NCI-H524 treated with DMSO at 0.1 percent for 48 hours (cell line): ENCODE results near the gene OSBPL6.
A peak's percentile ranks its signal among the peaks of the same experiment; 100 is the strongest.

Source experiments
- DNase-seq: peaks from one replicate; lab custom pipeline; 2025; lab: John Stamatoyannopoulos, UW

OSBPL6 gene

DNA sequence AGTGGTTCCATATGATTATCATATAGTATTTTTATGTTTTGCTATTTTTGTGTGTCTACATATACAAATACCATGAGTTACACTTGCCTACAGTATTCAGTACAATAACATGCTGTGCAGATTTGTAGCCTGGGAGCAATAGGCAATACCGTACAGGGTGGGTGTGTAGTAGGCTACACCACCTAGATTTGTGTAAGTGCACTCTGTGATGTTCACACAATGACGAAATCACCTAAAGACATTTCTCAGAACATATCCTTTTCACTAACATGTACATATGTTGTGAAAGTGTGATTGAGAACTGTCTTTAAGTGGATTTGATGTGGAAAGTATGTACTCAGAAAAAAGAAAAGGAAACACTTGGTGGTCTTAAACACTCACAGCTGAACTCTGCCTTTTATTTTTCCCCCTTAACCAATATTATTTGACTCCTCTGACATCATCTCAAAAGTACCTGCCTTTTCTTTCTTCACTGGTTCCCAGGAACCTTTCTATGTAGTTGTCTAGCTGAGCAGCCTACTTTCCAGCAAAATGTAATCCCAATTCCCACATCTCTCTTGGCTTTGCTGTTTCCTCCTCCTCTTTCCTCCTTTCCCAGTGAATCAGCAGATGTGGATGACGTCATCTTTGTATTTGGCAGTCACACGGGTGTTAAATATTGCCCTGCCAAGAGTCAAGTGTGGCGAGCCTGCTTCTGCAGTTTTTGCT, 47.7 kb downstream of the OSBPL6 start:
- DNase-seq: peak; percentile 44

- DNase-seq: no peak
These were observed 48.2 kb downstream of the OSBPL6 start for GRCh38 chr2:178242552-178242883.

GRCh38 chr2:178243961-178244360, 49.6 kb downstream of the OSBPL6 start:
- DNase-seq: no peak

DNA sequence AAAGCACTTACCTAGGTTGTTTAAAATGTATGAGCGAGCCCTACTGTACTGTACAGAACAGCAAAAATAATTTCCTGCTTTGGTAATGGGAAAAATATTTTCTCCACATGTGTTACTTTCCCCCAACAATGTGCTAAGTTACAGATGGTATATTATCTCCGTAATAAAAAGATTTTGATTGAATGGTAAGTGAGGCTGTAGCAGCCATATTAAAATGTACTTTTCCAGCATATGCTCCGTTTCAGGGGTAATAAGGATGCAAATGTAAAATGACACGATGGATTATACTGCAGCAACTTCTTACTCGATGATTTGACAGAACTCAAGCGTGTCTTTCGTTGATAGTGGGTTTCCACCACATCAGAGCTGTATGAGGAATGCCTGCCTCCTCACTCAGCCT, 50.5 kb downstream of the OSBPL6 start:
- no peak for DNase-seq

DNA sequence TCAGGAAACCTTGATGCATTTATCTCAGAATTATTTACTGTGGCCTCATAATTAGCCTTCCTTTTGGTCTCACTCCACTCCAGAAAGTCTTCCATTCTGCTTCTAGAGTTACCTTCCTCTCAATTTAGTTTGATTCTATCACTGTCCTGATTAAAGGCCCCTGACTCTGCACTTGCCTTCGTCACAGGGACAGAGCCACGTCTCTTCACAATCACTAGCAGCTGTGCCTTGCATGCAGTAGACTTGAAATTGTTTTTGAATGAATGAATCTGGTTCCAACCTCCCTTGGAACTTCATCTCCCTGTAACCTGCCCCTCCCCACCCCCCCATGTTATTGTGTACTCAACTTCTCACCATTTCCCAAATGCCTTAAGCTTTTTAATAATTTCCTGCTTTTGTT, 52.4 kb downstream of the OSBPL6 start:
- DNase-seq: no peak

GRCh38 chr2:178247250-178247649, 52.9 kb downstream of the OSBPL6 start:
- no peak for DNase-seq

GRCh38 chr2:178250429-178250828, 56.1 kb downstream of the OSBPL6 start:
- no peak for DNase-seq

DNA sequence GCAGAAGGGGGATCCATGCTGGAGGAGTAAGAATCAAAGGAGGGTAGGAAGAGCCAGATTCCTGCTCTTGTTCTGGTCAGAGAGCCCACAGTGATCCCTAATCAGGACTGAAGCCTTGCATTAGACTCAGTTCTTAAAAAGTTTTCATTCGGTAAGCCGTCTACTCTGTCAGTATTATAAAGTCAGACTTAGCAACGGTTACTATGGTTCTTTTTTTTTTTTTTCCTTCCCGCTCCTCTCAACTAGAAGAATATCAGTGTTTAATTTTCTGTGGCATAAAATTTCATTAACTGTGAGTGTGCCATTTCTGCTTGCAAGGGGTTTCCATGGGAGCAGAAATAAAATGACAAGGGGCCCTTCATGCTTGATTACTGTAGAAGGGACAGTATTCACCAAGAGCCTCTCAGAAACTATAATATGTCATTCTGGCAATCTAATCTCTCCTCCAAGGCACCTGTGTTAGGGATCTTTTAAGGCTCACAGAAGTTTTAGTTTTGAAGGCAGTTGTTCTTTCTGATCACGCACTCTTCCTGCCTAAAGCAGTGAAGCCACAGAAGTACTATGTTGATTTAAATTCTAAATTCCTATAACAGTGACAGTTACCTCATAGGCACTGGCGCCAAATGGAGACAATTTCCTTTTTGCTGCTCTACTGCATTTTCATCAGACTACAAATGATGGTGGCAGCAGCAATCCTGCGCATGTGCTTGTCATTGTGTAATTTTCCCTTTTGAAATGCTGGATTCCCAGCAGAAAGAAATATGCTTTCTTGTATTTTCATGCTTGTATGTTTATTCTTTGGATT, 57.0 kb downstream of the OSBPL6 start:
- DNase-seq: no peak

DNA sequence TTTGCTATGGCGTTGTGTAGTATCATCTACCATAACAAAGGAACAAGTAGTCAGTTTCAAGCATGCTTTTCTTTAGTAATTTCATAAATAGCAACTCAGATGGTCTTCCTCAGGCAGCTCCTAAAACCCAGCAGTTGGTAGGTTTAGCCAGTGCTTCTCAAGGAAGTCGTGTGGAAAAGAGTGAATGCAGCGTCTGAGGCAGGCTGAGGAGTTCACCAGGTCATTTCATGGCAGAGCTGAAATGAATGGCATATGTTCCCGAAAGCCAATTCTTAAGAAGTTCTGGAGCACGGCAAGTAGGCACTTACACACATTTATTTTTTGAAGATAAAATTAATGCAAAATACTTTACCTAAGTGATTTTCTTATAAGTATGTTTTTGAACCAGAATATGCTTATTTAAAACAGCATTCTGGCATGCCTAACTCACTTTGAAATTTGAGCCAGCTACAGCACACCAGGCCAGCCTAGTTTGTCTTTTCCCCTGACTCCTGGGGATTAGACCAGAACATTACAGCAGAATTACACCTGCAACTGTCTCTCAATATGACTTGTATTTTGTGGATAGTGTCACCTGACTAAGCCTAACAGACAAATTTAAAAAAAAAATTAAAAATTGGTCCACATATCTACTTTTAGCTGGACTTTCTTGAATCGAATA, 62.2 kb downstream of the OSBPL6 start:
- DNase-seq: no peak

GRCh38 chr2:178257127-178257526, 62.8 kb downstream of the OSBPL6 start:
- no peak for DNase-seq

GRCh38 chr2:178258916-178259315, 64.6 kb downstream of the OSBPL6 start:
- DNase-seq: no peak

- no peak for DNase-seq
These were observed 69.0 kb downstream of the OSBPL6 start for GRCh38 chr2:178263159-178263860.

DNA sequence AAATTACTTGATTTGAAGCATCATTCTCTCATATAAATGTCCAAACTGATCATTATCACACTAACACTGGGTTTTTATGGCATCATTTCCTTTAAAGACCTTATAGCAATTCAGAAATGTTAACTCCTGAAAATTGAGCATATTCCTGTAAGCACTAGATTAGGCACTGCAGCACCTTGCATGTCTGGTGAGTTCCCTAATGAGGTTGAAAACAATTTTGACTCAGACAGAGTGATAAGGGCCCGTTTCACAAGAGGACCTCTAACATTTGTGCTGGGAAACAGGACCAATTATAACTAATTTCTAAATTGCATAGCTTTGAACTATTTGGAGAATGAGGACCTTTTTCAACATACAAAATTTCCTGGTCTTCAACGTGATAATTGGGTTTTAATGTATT, 69.9 kb downstream of the OSBPL6 start:
- DNase-seq: no peak

GRCh38 chr2:178265851-178266250, 71.5 kb downstream of the OSBPL6 start:
- no peak for DNase-seq

DNA sequence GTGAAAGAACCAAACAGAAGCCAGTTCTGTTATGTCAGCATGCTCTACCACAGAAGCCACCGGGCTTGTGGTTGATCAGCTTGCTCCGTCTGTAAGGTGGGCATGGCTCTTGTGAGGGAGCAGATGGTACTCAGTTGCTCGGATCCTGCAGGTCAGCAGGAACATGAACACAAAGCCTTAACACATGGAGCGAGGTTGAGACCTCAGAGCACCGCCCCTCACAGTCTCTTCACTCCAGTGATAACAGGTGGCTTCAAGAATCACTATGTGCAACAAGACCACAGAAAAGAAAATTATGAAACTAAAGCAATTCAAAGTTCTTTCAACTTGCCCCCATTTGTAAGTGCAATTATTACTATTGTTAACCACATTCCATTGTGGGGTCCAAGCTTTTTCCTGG, 72.1 kb downstream of the OSBPL6 start:
- peak; percentile 77 for DNase-seq

DNA sequence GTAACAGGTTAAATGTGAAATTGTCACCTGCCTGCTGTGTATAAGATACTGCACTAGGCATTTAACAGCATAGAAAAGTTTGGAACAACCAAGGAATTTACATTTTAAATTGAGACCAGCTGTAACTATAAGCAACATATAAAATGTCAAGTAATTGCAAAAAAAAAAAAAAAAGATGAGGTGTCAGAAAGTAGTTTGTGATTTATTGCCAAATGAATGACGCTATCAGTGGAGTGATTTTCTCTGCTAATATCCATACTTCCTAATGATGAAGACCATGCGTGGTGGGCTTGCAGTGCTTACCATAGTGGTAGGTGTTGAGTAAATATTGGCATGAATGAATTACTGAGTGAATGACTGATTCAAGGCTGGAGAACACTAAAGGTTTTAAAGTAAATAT, 73.3 kb downstream of the OSBPL6 start:
- no peak for DNase-seq

DNA sequence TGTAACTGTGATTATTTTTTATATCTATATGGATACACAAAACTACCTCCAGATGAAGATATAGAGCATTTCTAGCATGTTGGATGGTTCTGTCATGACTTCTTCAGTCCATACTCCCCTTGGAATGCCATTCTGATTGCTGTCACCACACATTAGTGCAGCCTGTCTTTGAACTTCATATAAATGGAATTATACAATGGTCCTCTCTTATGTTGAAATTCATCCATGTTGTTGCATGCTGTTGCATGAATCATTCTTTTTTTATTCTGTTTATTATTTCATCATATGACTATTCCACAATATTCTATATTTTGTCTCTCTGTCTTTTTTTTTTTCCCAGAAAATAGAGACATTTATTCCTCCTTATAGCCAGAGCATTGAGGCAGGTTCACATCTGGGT, 74.1 kb downstream of the OSBPL6 start:
- DNase-seq: no peak

GRCh38 chr2:178269438-178270224, 75.3 kb downstream of the OSBPL6 start:
- no peak for DNase-seq

GRCh38 chr2:178270338-178270737, 76.0 kb downstream of the OSBPL6 start:
- no peak for DNase-seq

DNA sequence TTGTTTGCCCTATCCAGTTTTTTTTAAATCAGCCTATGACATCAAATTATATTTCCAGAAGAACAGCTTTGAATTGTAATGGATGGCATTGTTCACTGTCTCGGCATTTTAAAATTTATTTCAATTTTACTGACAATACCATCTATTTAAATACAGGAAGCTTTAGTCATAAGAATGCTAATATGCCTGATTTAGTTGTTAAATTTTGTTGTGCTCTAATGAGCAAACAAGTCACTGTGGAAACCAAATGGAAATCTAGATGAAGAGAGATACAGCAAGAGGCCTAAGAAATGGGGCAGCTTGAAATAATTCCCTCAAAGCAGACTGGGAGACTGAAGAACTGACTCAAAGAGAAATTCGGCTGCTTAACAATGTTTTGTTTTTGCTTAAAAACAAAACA, 76.8 kb downstream of the OSBPL6 start:
- no peak for DNase-seq

DNA sequence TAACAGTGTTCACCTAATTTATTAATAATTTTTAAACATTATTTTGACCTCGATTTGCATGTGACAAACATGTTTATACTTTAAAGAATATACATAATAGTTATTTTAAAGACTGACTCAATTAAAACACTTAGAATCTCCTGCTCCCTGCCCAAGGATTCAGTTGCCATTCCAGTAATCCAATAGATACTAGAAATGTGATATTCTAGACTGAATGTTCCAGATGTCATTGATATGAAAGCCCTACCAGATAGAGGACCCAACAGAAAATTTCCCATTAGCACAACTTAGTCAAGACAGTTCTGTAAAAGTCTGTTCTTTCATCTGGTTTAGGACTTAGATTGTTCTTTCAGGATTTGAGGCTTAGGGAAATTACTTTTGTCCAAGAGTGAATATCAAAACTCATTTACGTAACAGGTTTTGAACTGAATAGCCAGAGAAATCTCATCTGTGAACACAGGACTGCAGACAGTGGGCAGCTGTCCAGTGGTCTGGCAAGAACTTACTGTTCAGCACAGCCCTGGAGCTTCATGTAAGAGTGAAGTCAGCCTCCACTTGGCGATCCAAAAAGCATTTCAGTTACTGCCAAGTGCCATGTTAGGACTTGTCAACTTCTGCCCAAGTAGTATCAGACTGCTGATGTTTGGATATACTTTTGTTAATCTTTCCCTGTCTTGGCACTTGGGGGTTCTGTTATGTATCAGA, 77.5 kb downstream of the OSBPL6 start:
- no peak for DNase-seq
